ACHN (cell line): Measurements from ENCODE around the gene RNF43.

Experiments used
- DNase-seq: peaks from one replicate; pipeline ENCODE4 v3.0.0-alpha.2; 2015
- in situ Hi-C: cut with HindIII; loops from 2 replicates; pipeline ENCODE4 v1.10.0; 2017; ENCODE audit warnings: low sequenced_read_pairs, low pct_ligation_motif_present, low pct_unique_long_range_greater_than_20kb

RNF43 gene

DNA sequence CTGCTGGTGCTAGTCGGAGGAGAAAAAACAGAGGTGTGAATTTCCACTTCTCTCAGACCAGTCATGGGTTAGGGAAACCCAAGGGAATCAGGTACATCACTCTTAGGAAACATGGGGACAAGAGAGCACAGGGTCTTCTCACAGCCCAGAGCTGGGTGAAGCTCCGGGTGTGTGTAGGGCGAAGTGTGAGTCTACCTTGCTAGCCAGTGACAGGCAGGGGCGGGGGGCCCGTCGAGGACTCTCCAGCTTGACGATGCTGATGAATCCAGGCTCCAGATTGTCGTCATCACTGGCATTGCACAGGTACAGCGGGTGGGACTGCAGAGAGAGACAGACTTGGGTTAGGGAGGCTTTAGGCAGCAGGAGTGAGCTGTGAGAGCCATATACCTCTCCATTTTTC lies 46.6 kb downstream of the RNF43 start:
- in situ Hi-C loops, result no loop called here
- no peak for DNase-seq

- in situ Hi-C loops, result no loop called here
- no peak for DNase-seq
These were observed 47.0 kb downstream of the RNF43 start for GRCh38 chr17:58370309-58370708.

- in situ Hi-C loops, result no loop called here
- DNase-seq, result no peak
These were observed 47.9 kb downstream of the RNF43 start for GRCh38 chr17:58369214-58370031.

- in situ Hi-C loops, result no loop called here
- DNase-seq, result no peak
These were observed 48.5 kb downstream of the RNF43 start for GRCh38 chr17:58368860-58369213.
